ENCODE measurements around the gene HHIPL1. TPM values are rescaled to one million over a fixed set of nuclear protein-coding genes. Genes with fewer than 3 reads are reported as not detected.

The HHIPL1 gene
- total and polyA plus RNA-seq, 2 of the 8 experiments (the other 6 are each of a cell fraction or from before 2014, with no cell fraction given), result 1.5 to 2.6 TPM

GRCh38 chr14:99662846-99663245, 17.9 kb downstream of the HHIPL1 start:
- Histone ChIP-seq H3K9me3 (ENCODE audit: insufficient read depth in 2 of 2, low read depth in 1 of 2, low read length in 1 of 2) (no peaks in the 10 kb centered on the region), H2AFZ (ENCODE audit: low read length) (no peak overlapping the region), H2BK12ac (ENCODE audit: low read depth, low read length) (peak overlapping the region; percentile 32; the same call in 1 of the 2 replicates), H3K4me2 (ENCODE audit: insufficient read depth in 1 of 2, low read depth in 2 of 2, low read length in 2 of 2) (no peak overlapping the region), H4K8ac (ENCODE audit: extremely low read depth, insufficient read depth, low read length) (no peak overlapping the region), H3K4me3 (ENCODE audit: extremely low read depth in 1 of 4, insufficient read depth in 2 of 4, low read depth in 3 of 4, low read length in 4 of 4) (no peak overlapping the region), H3K9ac (replicated peaks in 1 of 4; ENCODE audit: extremely low read depth in 1 of 4, low read depth in 3 of 4, low read length in 3 of 4) (no peak overlapping the region), H3K79me2 (ENCODE audit: control insufficient read depth in 1 of 2, insufficient read depth in 2 of 2, low read length in 2 of 2) (no peaks in the 10 kb centered on the region), H2AK5ac (ENCODE audit: low read depth, low read length) (peak overlapping the region; percentile 83; the same call in 1 of the 2 replicates), H3K4me1 (replicated peaks in 1 of 4; ENCODE audit: control insufficient read depth in 3 of 4, insufficient read depth in 4 of 4, low read length in 3 of 4) (peaks cover 13 to 53% (median 26%) of the 10 kb centered on the region in 4 experiments), H3K27me3 (replicated peaks in 1 of 4; ENCODE audit: control insufficient read depth in 3 of 4, extremely low read depth in 1 of 4, insufficient read depth in 3 of 4, low read length in 3 of 4) (peaks cover 0 to 11% (median 3%) of the 10 kb centered on the region in 4 experiments; a peak in 3 of 7 replicates), H3K79me1 (ENCODE audit: low read depth, low read length) (peaks cover 4% of the 10 kb centered on the region; the same call in 1 of the 2 replicates), H3K27ac (ENCODE audit: low read depth, low read length) (no peak overlapping the region), H3K36me3 (ENCODE audit: control insufficient read depth in 2 of 4, insufficient read depth in 4 of 4, low read length in 3 of 4) (0 out of 8 replicates have a peak, but pooled peaks cover 0 to 7% (median 0%) of the 10 kb centered on the region in 4 experiments), H4K20me1 (replicated peaks in 1 of 2; ENCODE audit: control insufficient read depth in 1 of 2, insufficient read depth in 2 of 2, low read length in 2 of 2) (no peaks in the 10 kb centered on the region), H2BK120ac (replicated peaks; ENCODE audit: low read depth, low read length) (no peak overlapping the region), H3K56ac (replicated peaks; ENCODE audit: insufficient read length, low read depth, low read length) (no peak overlapping the region), H3K4ac (replicated peaks; ENCODE audit: insufficient read length, low read depth, low read length) (no peak overlapping the region), H3K14ac (ENCODE audit: insufficient read length) (no peak overlapping the region), H4K5ac (ENCODE audit: insufficient read length, low read depth, low read length) (no peak overlapping the region), H3K23ac (ENCODE audit: insufficient read length) (no peak overlapping the region), H2BK20ac (ENCODE audit: low read length) (no peak overlapping the region), H2BK15ac (ENCODE audit: low read length) (peak overlapping the region; percentile 3), H3K18ac (ENCODE audit: extremely low read depth, low read length) (peak overlapping the region; percentile 63; the same call in 1 of the 2 replicates), H2BK5ac (ENCODE audit: low read depth, low read length) (0 out of 2 replicates have a peak overlapping the region, but pooled peaks have one; percentile 41), H4K91ac (replicated peaks; ENCODE audit: insufficient read length, low read length) (no peak overlapping the region), H3K23me2 (ENCODE audit: low read depth, low read length) (peaks cover 13% of the 10 kb centered on the region)
- 92% methylated on average over 10 of the region's 10 CpGs; no CpG with 5 or more reads in 1 of the 2 experiments for WGBS, 2 experiments (ENCODE audit: extremely low coverage in 1 of 2, insufficient coverage in 1 of 2, insufficient read length in 1 of 2, insufficient replicate concordance in 2 of 2, low coverage in 1 of 2, low lambda C conversion rate in 2 of 2, missing lambda C conversion rate in 1 of 2)
- ChIA-PET CTCF (ENCODE audit: partially characterized antibody) (interaction anchor here (1.8 to 3.3 kb wide), 5 partner anchors 8 to 87 kb away, joined by 4 to 12 read pairs (median 11); no protein-coding TSS in a partner anchor), POLR2A (ENCODE audit: partially characterized antibody) (interaction anchor here (0.9 to 1.1 kb wide), 2 partner anchors 22 to 67 kb away, joined by 3 read pairs; no protein-coding TSS in a partner anchor)
- DNase-seq (ENCODE audit: low read depth in 1 of 2, low spot score in 2 of 2) (no peak), FAIRE-seq (no peak)
- TF ChIP-seq KDM1A (IDR thresholded peaks at IDR 0.05; ENCODE audit: borderline replicate concordance, low read length) (no peak), JUND (IDR thresholded peaks at IDR 0.05; ENCODE audit: low read length) (no peak), GTF2F1 (IDR thresholded peaks at IDR 0.05; ENCODE audit: borderline replicate concordance, low read depth, low read length) (no peak), ATF3 (IDR thresholded peaks at IDR 0.05; ENCODE audit: insufficient read depth, low read depth, low read length) (no peak), CTCF (IDR thresholded peaks at IDR 0.05; ENCODE audit: control extremely low read depth in 1 of 3, insufficient read depth in 1 of 3, low read depth in 1 of 3, low read length in 3 of 3) (no peak), BCL11A (IDR thresholded peaks at IDR 0.05; ENCODE audit: low read depth in 2 of 2, low read length in 2 of 2) (no peak), CREB1 (IDR thresholded peaks at IDR 0.05) (no peak)

Data from H1 (cell line).